Hindlimb muscle (tissue), 1 donor: ENCODE measurements around the gene TOMM20L. TPM values are rescaled to one million over a fixed set of nuclear protein-coding genes. Genes with fewer than 3 reads are reported as not detected.

Experiments
- DNase-seq: peaks from one replicate; pipeline ENCODE4 v3.0.0-alpha.2; 2013
- polyA plus RNA-seq: library from polyadenylated mRNA; unstranded; fragments of 120-200 nt; gene quantifications from one replicate; pipeline ENCODE4 v1.2.1, GENCODE V29; 2013; ENCODE audit not compliant: insufficient read length

Gene TOMM20L
- polyA plus RNA-seq, 1 donor: 1.8 TPM

DNA sequence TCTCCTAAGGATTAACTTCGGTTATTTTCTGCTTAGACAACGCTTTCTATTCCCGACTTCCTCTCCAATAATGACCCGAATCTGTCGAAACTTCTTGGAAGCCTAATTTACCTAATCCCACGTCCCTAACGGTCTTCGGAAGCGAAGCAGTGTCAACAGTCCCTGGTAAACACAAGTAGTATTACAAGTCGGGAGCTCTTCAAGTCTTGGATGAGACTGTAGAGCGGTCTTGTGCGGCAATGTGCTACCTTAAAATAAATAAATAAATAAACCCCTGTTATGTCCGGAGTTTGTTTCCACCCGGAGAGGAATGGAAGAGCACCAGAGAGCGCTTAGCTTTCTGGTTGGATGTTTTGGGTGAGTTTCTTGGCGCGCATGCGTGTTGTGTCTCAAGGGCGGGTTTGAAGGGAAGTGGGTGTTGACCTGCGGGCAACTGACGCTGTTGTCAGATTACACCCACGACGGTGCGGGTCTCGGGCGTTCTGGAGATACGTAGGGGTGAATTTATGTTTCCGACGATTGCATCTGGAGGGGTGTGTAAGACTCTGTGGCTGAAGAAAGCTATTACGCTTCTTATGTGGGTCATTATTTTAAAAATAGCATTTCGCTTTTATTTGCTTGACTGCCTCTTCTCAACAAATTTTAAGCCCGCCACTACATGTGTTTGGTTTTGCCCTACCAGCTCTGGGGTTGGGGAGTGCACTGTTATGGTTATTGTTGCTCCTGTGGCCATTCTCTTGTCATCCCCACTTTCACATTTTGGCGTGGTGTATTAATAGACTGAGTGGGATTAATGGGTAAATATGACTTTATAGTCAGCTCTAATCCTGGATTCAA, 31.8 kb downstream of the TOMM20L start, which contains the start of the genes KIAA0586 and TIMM9:
TSS of gene KIAA0586 (plus strand) at position 439 of the 837 bp plus-strand sequence. CDS start 546 bp downstream, outside the sequence.
TSS of gene TIMM9 (minus strand) at position 251 of the 837 bp plus-strand sequence. CDS start 15,586 bp downstream, outside the sequence.
- peak; percentile 97 for DNase-seq

DNA sequence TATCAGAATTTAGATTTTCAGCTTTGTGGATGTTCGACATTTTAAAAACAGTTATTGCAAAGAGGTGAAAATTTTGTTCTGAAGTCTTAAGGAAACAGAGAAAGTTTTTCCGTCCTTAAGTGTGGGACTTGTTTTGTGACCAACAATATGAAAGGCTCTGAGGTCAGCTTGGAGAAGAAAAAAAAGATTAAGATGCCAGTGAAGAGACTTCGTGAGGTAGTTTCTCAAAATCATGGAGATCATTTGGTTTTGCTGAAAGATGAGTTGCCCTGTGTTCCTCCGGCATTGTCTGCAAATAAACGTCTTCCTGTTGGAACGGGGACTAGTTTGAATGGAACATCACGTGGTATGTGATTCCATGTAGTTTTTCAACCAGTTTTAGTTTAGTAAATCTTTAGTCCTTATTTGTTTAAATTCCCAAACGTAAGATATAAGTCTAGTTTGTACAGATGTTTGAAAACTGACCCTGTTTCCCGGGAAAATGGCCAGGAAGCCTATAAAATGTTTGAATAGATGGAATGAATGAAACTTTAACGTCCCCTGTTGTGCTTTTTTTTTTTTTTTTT, 32.5 kb downstream of the TOMM20L start:
- DNase-seq: peak; percentile 61

DNA sequence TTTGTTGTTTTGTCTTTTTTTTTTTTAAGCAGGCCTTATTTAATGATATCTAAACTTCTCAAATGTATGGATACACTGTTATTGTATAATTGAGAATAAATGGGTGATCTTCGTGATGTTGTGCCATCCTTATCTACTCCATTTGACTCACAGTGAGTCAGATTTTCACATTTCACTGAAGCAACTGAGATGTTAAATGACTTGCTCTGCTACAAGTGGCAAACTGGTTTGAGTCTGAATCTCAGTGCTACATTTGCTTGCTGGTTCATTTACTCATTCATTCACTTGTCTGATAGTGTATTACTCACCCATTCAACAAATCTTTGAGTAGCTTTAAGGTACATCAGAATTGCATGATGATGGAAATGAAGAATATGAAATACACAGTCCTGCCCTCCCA, 34.4 kb downstream of the TOMM20L start:
- DNase-seq: no peak

DNA sequence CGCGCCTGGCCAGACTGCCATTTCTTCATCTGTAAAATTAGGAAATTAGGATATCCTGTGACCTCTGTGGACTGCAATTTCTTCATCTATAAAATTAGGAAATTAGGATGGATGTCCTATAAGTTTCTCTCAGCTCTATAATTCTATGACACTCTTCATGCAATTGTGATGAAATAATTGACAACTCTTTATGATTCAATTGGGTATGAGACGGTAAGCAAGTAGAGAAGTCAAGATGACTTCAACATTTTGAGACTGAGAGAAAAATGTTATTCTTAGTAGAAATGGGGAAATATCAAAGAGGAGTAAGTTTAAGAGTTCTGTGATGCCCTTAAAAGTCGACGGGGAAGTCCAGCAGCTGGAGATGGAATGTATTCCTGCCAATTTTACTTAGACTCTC, 43.7 kb downstream of the TOMM20L start:
- DNase-seq: no peak

DNA sequence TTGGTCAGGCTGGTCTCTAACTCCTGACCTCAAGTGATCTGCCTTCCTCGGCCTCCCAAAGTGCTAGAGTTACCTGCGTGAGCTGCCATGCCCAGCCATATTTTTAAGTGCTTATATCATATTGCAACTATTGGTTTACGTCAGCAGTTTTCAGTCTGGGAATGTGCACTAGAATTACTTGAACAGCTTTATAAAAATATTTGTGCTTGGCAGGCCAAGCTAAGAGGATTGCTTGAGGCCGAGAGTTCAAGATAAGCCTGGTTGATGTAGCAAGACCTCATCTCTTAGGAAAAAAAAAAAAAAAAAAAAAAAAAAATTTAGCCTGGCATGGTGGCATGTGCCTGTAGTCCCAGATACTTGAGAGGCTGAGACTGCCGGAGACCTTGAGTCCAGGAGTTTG, 48.9 kb downstream of the TOMM20L start:
- no peak for DNase-seq

DNA sequence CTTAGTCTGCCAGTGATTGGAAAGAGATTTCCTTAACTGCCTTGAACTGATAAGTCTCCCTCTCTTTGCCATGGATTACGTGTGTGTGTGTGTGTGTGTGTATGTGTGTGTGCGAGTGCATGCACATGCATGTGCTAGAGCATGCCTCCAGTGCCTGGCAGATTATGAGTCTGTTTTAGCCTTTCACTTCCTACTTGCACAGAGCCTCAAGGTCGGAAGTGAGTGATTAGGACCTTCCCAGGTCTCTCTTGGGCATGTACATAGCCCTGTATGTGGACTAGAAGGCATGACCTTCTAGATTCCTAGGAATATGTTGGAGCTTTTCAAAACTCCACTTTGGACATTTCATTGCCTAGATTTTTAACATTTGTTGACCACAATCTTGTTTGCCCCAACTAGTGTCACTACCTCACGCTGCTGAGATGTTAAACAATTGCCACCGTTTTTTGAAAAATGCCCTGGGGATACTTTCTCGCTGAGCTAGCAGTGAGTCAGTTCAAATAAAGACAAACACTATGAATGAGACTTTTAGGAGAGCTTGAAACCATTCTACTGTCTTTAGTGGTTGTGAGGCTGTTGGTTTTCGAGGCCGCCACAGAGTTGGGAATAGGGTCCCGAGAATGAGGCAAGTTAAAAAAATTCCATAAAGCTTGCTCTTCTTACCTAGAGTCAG, 60.0 kb downstream of the TOMM20L start:
- DNase-seq: no peak

Other genes with a start within 250 kb of the TOMM20L start
- gene ARMH4, start 243.7 kb upstream of the TOMM20L start, polyA plus RNA-seq: 5.1 TPM
- 65.9 TPM for gene ACTR10, start 195.8 kb upstream of the TOMM20L start, polyA plus RNA-seq
- gene PSMA3, start 151.1 kb upstream of the TOMM20L start, polyA plus RNA-seq: 77.8 TPM
- 13.8 TPM for gene ARID4A, start 97.4 kb upstream of the TOMM20L start, polyA plus RNA-seq
- 84.4 TPM for gene TIMM9, start 31.6 kb downstream of the TOMM20L start, polyA plus RNA-seq
- 18.5 TPM for gene KIAA0586, start 31.8 kb downstream of the TOMM20L start, polyA plus RNA-seq
- gene DACT1, start 242.0 kb downstream of the TOMM20L start, polyA plus RNA-seq: 22.9 TPM